ENCODE results near the gene ABCC6.
"Not testable (repeated sequence)": the region's sequence is repeated elsewhere in the genome, so short reads cannot be mapped to it uniquely, and the experiment has no call there.

The ABCC6 gene

GRCh38 chr16:16108759-16109158 is 114.5 kb downstream of the ABCC6 start:
- DNase-seq (ENCODE audit: insufficient read length, low spot score) (no peak), FAIRE-seq (no peak)
- no peak for TF ChIP-seq POU2F2 (IDR thresholded peaks at IDR 0.05; ENCODE audit: low read depth, low read length)
- TF ChIP-seq PAX5 (IDR thresholded peaks at IDR 0.05; ENCODE audit: insufficient read depth, low read length, severe bottlenecking), result no peak
- TF ChIP-seq SPI1 (IDR thresholded peaks at IDR 0.05; ENCODE audit: low read depth, low read length), result no peak
- no peak for TF ChIP-seq TAF1 (IDR thresholded peaks at IDR 0.05; ENCODE audit: low read depth, low read length)
- no peak for TF ChIP-seq POLR2A (IDR thresholded peaks at IDR 0.05; ENCODE audit: low read depth, low read length)
- TF ChIP-seq POLR2AphosphoS5 (IDR thresholded peaks at IDR 0.05; ENCODE audit: low read depth, low read length), result no peak

GRCh38 chr16:16107839-16108238 is 115.5 kb downstream of the ABCC6 start:
- TF ChIP-seq PAX5 (IDR thresholded peaks at IDR 0.05; ENCODE audit: insufficient read depth, low read length, severe bottlenecking), result no peak
- no peak for TF ChIP-seq SPI1 (IDR thresholded peaks at IDR 0.05; ENCODE audit: low read depth, low read length)
- TF ChIP-seq TAF1 (IDR thresholded peaks at IDR 0.05; ENCODE audit: low read depth, low read length), result no peak
- no peak for TF ChIP-seq POLR2A (IDR thresholded peaks at IDR 0.05; ENCODE audit: low read depth, low read length)
- TF ChIP-seq POLR2AphosphoS5 (IDR thresholded peaks at IDR 0.05; ENCODE audit: low read depth, low read length), result no peak
- FAIRE-seq (no peak), DNase-seq (ENCODE audit: insufficient read length, low spot score) (no peak)

GRCh38 chr16:16106466-16106865 is 116.8 kb downstream of the ABCC6 start:
- FAIRE-seq (no peak), DNase-seq (ENCODE audit: insufficient read length, low spot score) (no peak)
- TF ChIP-seq POLR2A (IDR thresholded peaks at IDR 0.05; ENCODE audit: low read depth, low read length), result no peak
- TF ChIP-seq POU2F2 (IDR thresholded peaks at IDR 0.05; ENCODE audit: low read depth, low read length), result no peak
- TF ChIP-seq TAF1 (IDR thresholded peaks at IDR 0.05; ENCODE audit: low read depth, low read length), result no peak
- no peak for TF ChIP-seq SPI1 (IDR thresholded peaks at IDR 0.05; ENCODE audit: low read depth, low read length)
- no peak for TF ChIP-seq POLR2AphosphoS5 (IDR thresholded peaks at IDR 0.05; ENCODE audit: low read depth, low read length)
- no peak for TF ChIP-seq PAX5 (IDR thresholded peaks at IDR 0.05; ENCODE audit: insufficient read depth, low read length, severe bottlenecking)

GRCh38 chr16:16105646-16106045 is 117.6 kb downstream of the ABCC6 start:
- DNase-seq (ENCODE audit: insufficient read length, low spot score), result no peak
- FAIRE-seq, result no peak
- TF ChIP-seq TAF1 (IDR thresholded peaks at IDR 0.05; ENCODE audit: low read depth, low read length) (no peak), SPI1 (IDR thresholded peaks at IDR 0.05; ENCODE audit: low read depth, low read length) (no peak), POLR2A (IDR thresholded peaks at IDR 0.05; ENCODE audit: low read depth, low read length) (no peak), PAX5 (IDR thresholded peaks at IDR 0.05; ENCODE audit: insufficient read depth, low read length, severe bottlenecking) (no peak), POU2F2 (IDR thresholded peaks at IDR 0.05; ENCODE audit: low read depth, low read length) (no peak), POLR2AphosphoS5 (IDR thresholded peaks at IDR 0.05; ENCODE audit: low read depth, low read length) (no peak)

- not testable (repeated sequence) for DNase-seq (ENCODE audit: insufficient read length, low spot score); FAIRE-seq
These were observed 118.5 kb downstream of the ABCC6 start for GRCh38 chr16:16104804-16105141.

GRCh38 chr16:16104132-16104803 is 119.0 kb downstream of the ABCC6 start:
- not testable (repeated sequence) for DNase-seq (ENCODE audit: insufficient read length, low spot score); FAIRE-seq

- FAIRE-seq (no peak), DNase-seq (ENCODE audit: insufficient read length, low spot score) (no peak)
- TF ChIP-seq SPI1 (IDR thresholded peaks at IDR 0.05; ENCODE audit: low read depth, low read length) (no peak), POU2F2 (IDR thresholded peaks at IDR 0.05; ENCODE audit: low read depth, low read length) (no peak), POLR2AphosphoS5 (IDR thresholded peaks at IDR 0.05; ENCODE audit: low read depth, low read length) (no peak), POLR2A (IDR thresholded peaks at IDR 0.05; ENCODE audit: low read depth, low read length) (no peak), TAF1 (IDR thresholded peaks at IDR 0.05; ENCODE audit: low read depth, low read length) (no peak), PAX5 (IDR thresholded peaks at IDR 0.05; ENCODE audit: insufficient read depth, low read length, severe bottlenecking) (no peak)
These were observed 120.6 kb downstream of the ABCC6 start for GRCh38 chr16:16102738-16103137.

- TF ChIP-seq POLR2A (IDR thresholded peaks at IDR 0.05; ENCODE audit: low read depth, low read length) (no peak), TAF1 (IDR thresholded peaks at IDR 0.05; ENCODE audit: low read depth, low read length) (no peak), POLR2AphosphoS5 (IDR thresholded peaks at IDR 0.05; ENCODE audit: low read depth, low read length) (no peak), SPI1 (IDR thresholded peaks at IDR 0.05; ENCODE audit: low read depth, low read length) (no peak), PAX5 (IDR thresholded peaks at IDR 0.05; ENCODE audit: insufficient read depth, low read length, severe bottlenecking) (no peak), POU2F2 (IDR thresholded peaks at IDR 0.05; ENCODE audit: low read depth, low read length) (no peak)
- DNase-seq (ENCODE audit: insufficient read length, low spot score), result no peak
- no peak for FAIRE-seq
These were observed 121.7 kb downstream of the ABCC6 start for GRCh38 chr16:16101585-16101984.

- DNase-seq (ENCODE audit: insufficient read length, low spot score) (no peak), FAIRE-seq (no peak)
- TF ChIP-seq POLR2AphosphoS5 (IDR thresholded peaks at IDR 0.05; ENCODE audit: low read depth, low read length) (no peak), TAF1 (IDR thresholded peaks at IDR 0.05; ENCODE audit: low read depth, low read length) (no peak), PAX5 (IDR thresholded peaks at IDR 0.05; ENCODE audit: insufficient read depth, low read length, severe bottlenecking) (no peak), SPI1 (IDR thresholded peaks at IDR 0.05; ENCODE audit: low read depth, low read length) (peak; percentile 33; the same call in 1 of the 2 replicates), POU2F2 (IDR thresholded peaks at IDR 0.05; ENCODE audit: low read depth, low read length) (no peak)
These were observed 122.7 kb downstream of the ABCC6 start for GRCh38 chr16:16100631-16101030.

- DNase-seq (ENCODE audit: insufficient read length, low spot score) (no peak), FAIRE-seq (no peak)
- TF ChIP-seq SPI1 (IDR thresholded peaks at IDR 0.05; ENCODE audit: low read depth, low read length) (no peak), TAF1 (IDR thresholded peaks at IDR 0.05; ENCODE audit: low read depth, low read length) (no peak), PAX5 (IDR thresholded peaks at IDR 0.05; ENCODE audit: insufficient read depth, low read length, severe bottlenecking) (no peak), POLR2A (IDR thresholded peaks at IDR 0.05; ENCODE audit: low read depth, low read length) (no peak), POU2F2 (IDR thresholded peaks at IDR 0.05; ENCODE audit: low read depth, low read length) (no peak), POLR2AphosphoS5 (IDR thresholded peaks at IDR 0.05; ENCODE audit: low read depth, low read length) (no peak)
These were observed 124.0 kb downstream of the ABCC6 start for GRCh38 chr16:16099320-16099719.
